ENCODE measurements around the gene LNPK.
"Not testable (repeated sequence)": the region's sequence is repeated elsewhere in the genome, so short reads cannot be mapped to it uniquely, and the experiment has no call there.

The LNPK gene

GRCh38 chr2:176001916-176002687 lies at the start of gene LNPK:
Gene LNPK (minus strand): TSS chr2:176002267. CDS start chr2:175995584, 6,683 bp downstream.
- peak; percentile 66 to 72 for DNase-seq

- DNase-seq: no peak
These were observed 37.3 kb upstream of the LNPK start for GRCh38 chr2:176039375-176039774.

GRCh38 chr2:176038694-176039093 lies 36.6 kb upstream of the LNPK start:
- DNase-seq: no peak

GRCh38 chr2:176035013-176035691 lies 33.1 kb upstream of the LNPK start:
- no peak for DNase-seq

GRCh38 chr2:176027806-176028205 lies 25.7 kb upstream of the LNPK start:
- no peak for DNase-seq

GRCh38 chr2:176025932-176026331 lies 23.9 kb upstream of the LNPK start:
- no peak for DNase-seq

GRCh38 chr2:176024083-176024482 lies 22.0 kb upstream of the LNPK start:
- no peak for DNase-seq

GRCh38 chr2:176022048-176022447 lies 20.0 kb upstream of the LNPK start:
- DNase-seq: no peak

GRCh38 chr2:176020400-176020799 lies 18.3 kb upstream of the LNPK start:
- no peak for DNase-seq

GRCh38 chr2:176018708-176019107 lies 16.6 kb upstream of the LNPK start:
- no peak for DNase-seq

GRCh38 chr2:176009445-176009844 lies 7.4 kb upstream of the LNPK start:
- no peak for DNase-seq

GRCh38 chr2:176004934-176005333 lies 2.9 kb upstream of the LNPK start:
- no peak for DNase-seq

GRCh38 chr2:176003958-176004357 lies 1.9 kb upstream of the LNPK start:
- DNase-seq: no peak

GRCh38 chr2:176002688-176003210 lies 682 bp upstream of the LNPK start:
- peak; percentile 1 to 5 for DNase-seq

GRCh38 chr2:176001281-176001915 lies 669 bp downstream of the LNPK start:
- peak in 1 of 2 experiments; percentile 12 for DNase-seq

GRCh38 chr2:175999283-175999819 lies 2.7 kb downstream of the LNPK start:
- no peak for DNase-seq

- DNase-seq: no peak
These were observed 12.0 kb downstream of the LNPK start for GRCh38 chr2:175990099-175990498.

- DNase-seq: not testable (repeated sequence)
These were observed 14.9 kb downstream of the LNPK start for GRCh38 chr2:175987126-175987525.

GRCh38 chr2:175984846-175985245 lies 17.2 kb downstream of the LNPK start:
- no peak for DNase-seq

- DNase-seq: no peak
These were observed 20.5 kb downstream of the LNPK start for GRCh38 chr2:175981551-175981950.

- no peak for DNase-seq
These were observed 25.5 kb downstream of the LNPK start for GRCh38 chr2:175976391-175977157.

- no peak for DNase-seq
These were observed 28.7 kb downstream of the LNPK start for GRCh38 chr2:175973373-175973772.

- no peak for DNase-seq
These were observed 35.2 kb downstream of the LNPK start for GRCh38 chr2:175966839-175967238.

All from SHP77 (cell line).